HepG2 (cell line): ENCODE results near the gene MSS51.

ENCODE experiments used
- BCL6 ChIP-seq: IDR thresholded peaks from 2 replicates; pipeline ENCODE4 v1.6.1; 2016; ENCODE audit warnings: missing genetic modification reagents, missing compliant biosample characterization
- CTCF ChIP-seq: sonication (generic); formaldehyde crosslinking; IDR thresholded peaks from 2 replicates; pipeline ENCODE4 v1.5.0; 2020; ENCODE audit warnings: mild to moderate bottlenecking, missing genetic modification reagents, moderate library complexity
- GMEB1 ChIP-seq: sonication (generic); formaldehyde crosslinking; IDR thresholded peaks from 2 replicates; pipeline ENCODE4 v1.5.1; 2020; ENCODE audit warnings: missing genetic modification reagents, mild to moderate bottlenecking, borderline replicate concordance
- HNRNPUL1 ChIP-seq: fragments of 200-400 bp; formaldehyde crosslinking; IDR thresholded peaks from 2 replicates; pipeline ENCODE4 v1.6.1; 2017; ENCODE audit warnings: low read depth, mild to moderate bottlenecking, low read length, moderate library complexity
- MED8 ChIP-seq: sonication (generic); formaldehyde crosslinking; IDR thresholded peaks from 2 replicates; pipeline ENCODE4 v1.8.1; 2023; ENCODE audit warnings: mild to moderate bottlenecking, missing genetic modification reagents; ENCODE audit not compliant: insufficient replicate concordance
- NCOA1 ChIP-seq: sonication (generic); formaldehyde crosslinking; IDR thresholded peaks from 2 replicates; pipeline ENCODE4 v1.9.0; 2021; ENCODE audit warnings: missing genetic modification reagents
- SMARCC2 ChIP-seq: fragments of 450-650 bp; IDR thresholded peaks from 2 replicates; pipeline ENCODE4 v1.6.1; 2017; ENCODE audit warnings: antibody characterized with exemption, mild to moderate bottlenecking
- SMC3 ChIP-seq: IDR thresholded peaks from 2 replicates; pipeline ENCODE4 v1.6.1; 2011; ENCODE audit warnings: low read length, improper control_type of control experiment
- TAF1 ChIP-seq: sonication (generic); formaldehyde crosslinking; IDR thresholded peaks from 2 replicates; pipeline ENCODE4 v1.4.0; 2020; ENCODE audit warnings: missing genetic modification reagents
- ZNF337 ChIP-seq: sonication (generic); formaldehyde crosslinking; IDR thresholded peaks from 2 replicates; pipeline ENCODE4 v1.5.1; 2020; ENCODE audit warnings: missing genetic modification reagents, low read depth, mild to moderate bottlenecking, borderline replicate concordance
- ZNF549 ChIP-seq: sonication (generic); formaldehyde crosslinking; IDR thresholded peaks from 2 replicates; pipeline ENCODE4 v1.5.0; 2020; ENCODE audit warnings: missing genetic modification reagents
- ZSCAN12 ChIP-seq: sonication (generic); formaldehyde crosslinking; IDR thresholded peaks from 2 replicates; pipeline ENCODE4 v1.9.0; 2021; ENCODE audit warnings: mild to moderate bottlenecking, missing genetic modification reagents

GRCh38 chr10:73424478-73424877 lies 8.9 kb downstream of the MSS51 start:
- TF ChIP-seq HNRNPUL1 (no peak), ZSCAN12 (CRISPR knock-in tag) (no peak), GMEB1 (CRISPR knock-in tag) (no peak), BCL6 (CRISPR knock-in tag) (no peak), TAF1 (CRISPR knock-in tag) (no peak), SMARCC2 (no peak), CTCF (no peak), MED8 (CRISPR knock-in tag) (no peak), NCOA1 (no peak), ZNF549 (CRISPR knock-in tag) (no peak), SMC3 (no peak), ZNF337 (CRISPR knock-in tag) (no peak)
